CD14-positive monocyte (primary cell): Measurements from ENCODE around the gene UBE3D. TPM values are rescaled to one million over a fixed set of nuclear protein-coding genes. Genes with fewer than 3 reads are reported as not detected.

Experiments
- DNase-seq, 3 donors: peaks; one replicate each; pipeline ENCODE4 v3.0.0-alpha.2; 2011 to 2022
- H2AFZ ChIP-seq: 2 replicates; pipeline ENCODE4 v1.6.0; 2012; ENCODE audit warnings: mild to moderate bottlenecking, low read depth, low read length, inconsistent platforms; ENCODE audit not compliant: insufficient read depth, poor library complexity, severe bottlenecking
- H3K27ac ChIP-seq, 2 donors: 1 replicate in 1 of 2; 2 replicates in 1 of 2; pipeline ENCODE4 v1.5.1; 2012 to 2013; ENCODE audit warnings: low read length in 2 of 2, control low read depth in 1 of 2, inconsistent platforms in 1 of 2, low read depth in 1 of 2, mild to moderate bottlenecking in 1 of 2
- H3K27me3 ChIP-seq, 2 donors: one replicate each; pipeline versions ENCODE4 v1.6.0 to v1.6.1; 2011 to 2013; ENCODE audit warnings: low read length in 2 of 2; ENCODE audit not compliant: control insufficient read depth in 2 of 2, insufficient read depth in 2 of 2
- H3K36me3 ChIP-seq, 2 donors: replicated peaks in 1 of 2; 1 replicate in 1 of 2; 2 replicates in 1 of 2; pipeline versions ENCODE4 v1.5.1 to v1.6.1; 2012 to 2013; ENCODE audit warnings: low read length in 2 of 2, control low read depth in 1 of 2, inconsistent platforms in 1 of 2, mild to moderate bottlenecking in 1 of 2; ENCODE audit not compliant: insufficient read depth in 2 of 2, control insufficient read depth in 1 of 2
- H3K4me1 ChIP-seq, 2 donors: 1 replicate in 1 of 2; 2 replicates in 1 of 2; pipeline versions ENCODE4 v1.5.1 to v1.6.1; 2012 to 2013; ENCODE audit warnings: low read length in 2 of 2, control low read depth in 1 of 2, inconsistent platforms in 1 of 2, mild to moderate bottlenecking in 1 of 2, moderate library complexity in 1 of 2; ENCODE audit not compliant: insufficient read depth in 2 of 2, control insufficient read depth in 1 of 2
- H3K4me2 ChIP-seq: replicated peaks from 2 replicates; pipeline ENCODE3; 2012; ENCODE audit warnings: low read length, moderate library complexity, mild to moderate bottlenecking; ENCODE audit not compliant: poor library complexity, severe bottlenecking; ENCODE audit errors: extremely low read depth
- H3K4me3 ChIP-seq, 3 experiments: fragments of 200-600 bp in 1 of 3; sonication (generic) in 1 of 3; replicated peaks in 1 of 3; 1 replicate in 2 of 3; 2 replicates in 1 of 3; pipeline ENCODE4 v1.5.1; 2011 to 2013; ENCODE audit warnings: low read length in 3 of 3, mild to moderate bottlenecking in 3 of 3, control low read depth in 2 of 3, low read depth in 2 of 3, inconsistent platforms in 1 of 3, moderate library complexity in 1 of 3
- H3K79me2 ChIP-seq: 2 replicates; pipeline ENCODE4 v1.6.0; 2012; ENCODE audit warnings: mild to moderate bottlenecking, control low read depth, inconsistent platforms, low read length, moderate library complexity; ENCODE audit not compliant: insufficient read depth
- H3K9ac ChIP-seq: 2 replicates; pipeline ENCODE4 v1.6.0; 2017; ENCODE audit warnings: low read length, mild to moderate bottlenecking; ENCODE audit not compliant: insufficient read depth, poor library complexity, severe bottlenecking
- H3K9me3 ChIP-seq, 2 donors: replicated peaks in 1 of 2; 1 replicate in 1 of 2; 2 replicates in 1 of 2; pipeline versions ENCODE4 v1.5.1 to v1.6.1; 2012 to 2013; ENCODE audit warnings: low read length in 2 of 2, control low read depth in 1 of 2; ENCODE audit not compliant: control insufficient read depth in 1 of 2, insufficient read depth in 1 of 2
- H4K20me1 ChIP-seq: 2 replicates; pipeline ENCODE4 v1.6.0; 2012; ENCODE audit warnings: mild to moderate bottlenecking, low read length, control low read depth, moderate library complexity; ENCODE audit not compliant: insufficient read depth
- H3K27ac Mint-ChIP-seq, 7 donors: one replicate each; pipeline ENCODE4 v1.8.0; 2020; ENCODE audit warnings: mild to moderate bottlenecking in 7 of 7, mixed read lengths in 7 of 7, moderate library complexity in 6 of 7, inconsistent platforms in 2 of 7
- H3K27me3 Mint-ChIP-seq, 3 donors: one replicate each; pipeline ENCODE4 v1.8.0; 2021 to 2022; ENCODE audit warnings: low read depth in 3 of 3, mild to moderate bottlenecking in 3 of 3, mixed read lengths in 3 of 3, moderate library complexity in 3 of 3, inconsistent platforms in 1 of 3
- H3K36me3 Mint-ChIP-seq, 2 donors: one replicate each; pipeline ENCODE4 v1.8.0; 2020; ENCODE audit warnings: mixed read lengths in 2 of 2, inconsistent platforms in 1 of 2, mild to moderate bottlenecking in 1 of 2
- H3K4me1 Mint-ChIP-seq: one replicate; pipeline ENCODE4 v1.8.0; 2020; ENCODE audit warnings: mild to moderate bottlenecking, mixed read lengths
- H3K4me3 Mint-ChIP-seq, 2 donors: one replicate each; pipeline ENCODE4 v1.8.0; 2020; ENCODE audit warnings: mild to moderate bottlenecking in 2 of 2, mixed read lengths in 2 of 2, moderate library complexity in 1 of 2
- H3K9me3 Mint-ChIP-seq, 7 donors: one replicate each; pipeline ENCODE4 v1.8.0; 2020 to 2022; ENCODE audit warnings: mixed read lengths in 7 of 7, mild to moderate bottlenecking in 6 of 7, moderate library complexity in 6 of 7, inconsistent platforms in 2 of 7
- CTCF ChIP-seq: fragments of 200-600 bp; IDR thresholded peaks from one replicate; pipeline ENCODE4 v1.8.0; 2022; ENCODE audit warnings: antibody characterized with exemption, mild to moderate bottlenecking
- WGBS: methylation state at CpG from one replicate; pipeline ENCODE4 v1.1.5; 2013; ENCODE audit warnings: missing lambda C conversion rate; ENCODE audit not compliant: insufficient coverage; 5-methylcytosine and 5-hydroxymethylcytosine counted together
- intact Hi-C, 2 donors: fragments of 100-400 bp; cut with micrococcal nuclease; formaldehyde crosslinking; loops; one replicate each; pipeline versions ENCODE4 v1.15.0 to v1.15.1; 2023
- polyA plus RNA-seq, 3 donors: library from polyadenylated mRNA; depleted of rRNA in 1 of 3; unstranded in 2 of 3; stranded (reverse) in 1 of 3; fragments of 300-500 nt in 2 of 3; fragments of >200 nt in 1 of 3; fragmentation: Illumina TruSeq in 2 of 3; gene quantifications; 1 replicate in 2 of 3; 2 replicates in 1 of 3; pipeline ENCODE4 v1.2.3, GENCODE V29; 2012 to 2021

Gene UBE3D
- polyA plus RNA-seq, 3 donors, result 0.61 to 1.7 (median 1.1) TPM

DNA sequence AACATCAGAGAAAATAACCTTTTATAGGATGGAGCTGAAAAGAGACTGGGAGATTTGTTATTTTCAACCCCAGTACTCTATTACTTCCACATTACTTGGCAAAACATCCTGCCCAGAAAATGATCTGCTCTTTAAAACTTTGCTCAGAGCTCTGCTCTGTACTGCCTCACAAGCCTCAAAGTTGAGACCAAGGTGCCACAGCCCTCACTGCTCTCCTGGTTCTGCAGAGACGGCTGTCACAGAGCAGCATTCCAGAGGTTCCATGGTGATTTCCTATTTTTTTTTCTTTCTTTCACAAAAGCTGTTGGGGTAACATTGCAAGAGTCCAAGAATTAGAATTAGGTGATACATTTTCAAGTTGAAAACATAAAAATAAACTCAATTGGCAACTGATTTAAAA lies 155.2 kb downstream of the UBE3D start:
- no peak overlapping the region for H3K27ac Mint-ChIP-seq
- H3K27me3 Mint-ChIP-seq, result no peaks in the 10 kb centered on the region
- intact Hi-C loops, result no loop called here
- no peak overlapping the region for H3K4me3 Mint-ChIP-seq
- no peaks in the 10 kb centered on the region for H3K36me3 Mint-ChIP-seq
- DNase-seq, result no peak
- Histone ChIP-seq H3K27ac (no peak overlapping the region), H3K36me3 (no peaks in the 10 kb centered on the region), H3K9ac (no peak overlapping the region), H3K4me3 (no peak overlapping the region), H4K20me1 (no peaks in the 10 kb centered on the region), H3K4me1 (no peaks in the 10 kb centered on the region), H3K27me3 (no peaks in the 10 kb centered on the region), H3K79me2 (no peaks in the 10 kb centered on the region), H3K4me2 (no peak overlapping the region), H3K9me3 (no peaks in the 10 kb centered on the region), H2AFZ (no peak overlapping the region)
- TF ChIP-seq CTCF, result no peak
- no peaks in the 10 kb centered on the region for H3K4me1 Mint-ChIP-seq
- WGBS, result no CpG with 5 or more reads among the region's 1 CpG
- peaks cover 0 to 3% (median 0%) of the 10 kb centered on the region in 7 donors for H3K9me3 Mint-ChIP-seq

GRCh38 chr6:82909551-82909950 lies 156.1 kb downstream of the UBE3D start:
- Mint-ChIP-seq H3K27ac (no peak overlapping the region), H3K36me3 (no peaks in the 10 kb centered on the region), H3K9me3 (peaks cover 0 to 3% (median 0%) of the 10 kb centered on the region in 7 donors), H3K4me1 (no peaks in the 10 kb centered on the region), H3K27me3 (no peaks in the 10 kb centered on the region), H3K4me3 (no peak overlapping the region)
- Histone ChIP-seq H4K20me1 (no peaks in the 10 kb centered on the region), H3K36me3 (no peaks in the 10 kb centered on the region), H3K4me2 (no peak overlapping the region), H3K4me1 (no peaks in the 10 kb centered on the region), H3K9me3 (no peaks in the 10 kb centered on the region), H3K27ac (no peak overlapping the region), H3K27me3 (no peaks in the 10 kb centered on the region), H3K4me3 (no peak overlapping the region), H2AFZ (no peak overlapping the region), H3K9ac (no peak overlapping the region), H3K79me2 (no peaks in the 10 kb centered on the region)
- intact Hi-C loops, result no loop called here
- 100% methylated on average over 1 of the region's 3 CpGs for WGBS
- no peak for TF ChIP-seq CTCF
- no peak for DNase-seq
